Mammary epithelial cell (primary cell): ENCODE measurements around the gene ERI3.

Experiments used
- EZH2 ChIP-seq: IDR thresholded peaks from 2 replicates; pipeline ENCODE4 v1.6.1; 2012; ENCODE audit warnings: low read length, inconsistent platforms, borderline replicate concordance
- TF ChIP-seq, protein P1 (sequence below), 2 donors: IDR thresholded peaks in 1 of 2; conservative IDR thresholded peaks in 1 of 2; 2 replicates each; pipeline ENCODE4 v1.5.1; 2011 to 2012; ENCODE audit warnings: inconsistent platforms in 2 of 2, low read length in 2 of 2, mild to moderate bottlenecking in 2 of 2, control low read depth in 1 of 2, low read depth in 1 of 2; ENCODE audit not compliant: insufficient read depth in 1 of 2; ENCODE audit errors: extremely low read depth in 1 of 2

DNA sequence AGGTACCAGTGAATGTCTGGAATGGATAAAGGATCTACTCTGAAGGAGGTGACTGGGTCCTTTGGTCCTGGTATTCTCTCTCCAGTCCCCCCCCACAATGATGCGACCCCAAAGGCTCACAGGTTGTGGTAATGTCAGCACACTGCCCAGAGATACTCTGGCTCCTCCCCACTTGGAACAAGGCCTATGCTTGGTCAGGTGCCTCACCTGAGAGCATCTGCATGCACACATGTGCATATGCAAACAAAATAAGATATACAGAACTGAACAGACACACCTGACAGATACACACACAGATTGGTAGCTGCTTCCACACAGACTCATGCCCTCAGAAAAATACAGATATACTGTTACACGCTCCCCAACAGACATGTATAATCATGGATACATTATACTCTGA is 108.3 kb downstream of the ERI3 start:
- TF ChIP-seq, protein P1, sequence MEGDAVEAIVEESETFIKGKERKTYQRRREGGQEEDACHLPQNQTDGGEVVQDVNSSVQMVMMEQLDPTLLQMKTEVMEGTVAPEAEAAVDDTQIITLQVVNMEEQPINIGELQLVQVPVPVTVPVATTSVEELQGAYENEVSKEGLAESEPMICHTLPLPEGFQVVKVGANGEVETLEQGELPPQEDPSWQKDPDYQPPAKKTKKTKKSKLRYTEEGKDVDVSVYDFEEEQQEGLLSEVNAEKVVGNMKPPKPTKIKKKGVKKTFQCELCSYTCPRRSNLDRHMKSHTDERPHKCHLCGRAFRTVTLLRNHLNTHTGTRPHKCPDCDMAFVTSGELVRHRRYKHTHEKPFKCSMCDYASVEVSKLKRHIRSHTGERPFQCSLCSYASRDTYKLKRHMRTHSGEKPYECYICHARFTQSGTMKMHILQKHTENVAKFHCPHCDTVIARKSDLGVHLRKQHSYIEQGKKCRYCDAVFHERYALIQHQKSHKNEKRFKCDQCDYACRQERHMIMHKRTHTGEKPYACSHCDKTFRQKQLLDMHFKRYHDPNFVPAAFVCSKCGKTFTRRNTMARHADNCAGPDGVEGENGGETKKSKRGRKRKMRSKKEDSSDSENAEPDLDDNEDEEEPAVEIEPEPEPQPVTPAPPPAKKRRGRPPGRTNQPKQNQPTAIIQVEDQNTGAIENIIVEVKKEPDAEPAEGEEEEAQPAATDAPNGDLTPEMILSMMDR (conservative IDR thresholded peaks at IDR 0.05 in 1 of 2, IDR thresholded peaks at IDR 0.05 in 1 of 2; ENCODE audit: extremely low read depth in 1 of 2, insufficient read depth in 1 of 2, low read depth in 1 of 2, low read length in 2 of 2): no peak
- TF ChIP-seq EZH2: no peak
